Measurements from ENCODE around the gene LIMS2. TPM values are rescaled to one million over a fixed set of nuclear protein-coding genes. Genes with fewer than 3 reads are reported as not detected.

LIMS2 gene
- total and polyA plus RNA-seq, 2 of the 8 experiments (the other 6 are each of a cell fraction or from before 2014, with no cell fraction given): 3.3 to 4.8 TPM

DNA sequence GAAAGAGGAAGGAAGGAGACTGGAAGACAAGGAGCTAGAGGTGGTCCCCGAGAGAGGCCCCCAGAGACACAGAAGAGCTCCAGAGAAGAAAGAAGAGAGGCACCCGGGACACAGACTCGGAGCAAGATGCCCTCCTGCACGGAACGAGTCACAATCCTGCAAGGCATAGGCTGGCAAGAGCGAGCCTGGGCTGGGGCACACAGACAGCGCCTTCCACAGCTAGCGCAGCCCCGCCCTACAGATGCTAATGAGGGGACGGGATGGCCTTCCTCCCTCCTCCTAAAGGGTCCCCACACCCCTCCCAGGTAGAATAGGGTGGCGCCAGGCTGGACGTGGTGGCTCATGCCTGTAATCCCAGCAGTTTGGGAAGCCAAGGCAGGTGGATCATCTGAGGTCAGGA, 49.2 kb downstream of the LIMS2 start (continued):
- TF ChIP-seq, protein P1, sequence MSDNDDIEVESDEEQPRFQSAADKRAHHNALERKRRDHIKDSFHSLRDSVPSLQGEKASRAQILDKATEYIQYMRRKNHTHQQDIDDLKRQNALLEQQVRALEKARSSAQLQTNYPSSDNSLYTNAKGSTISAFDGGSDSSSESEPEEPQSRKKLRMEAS (IDR thresholded peaks at IDR 0.05): no peak
- TF ChIP-seq TAF1 (IDR thresholded peaks at IDR 0.05; ENCODE audit: low read depth, low read length) (no peak), POU5F1 (IDR thresholded peaks at IDR 0.05; ENCODE audit: low read depth, low read length) (no peak), SP1 (IDR thresholded peaks at IDR 0.05; ENCODE audit: low read depth, low read length) (no peak), SIX5 (IDR thresholded peaks at IDR 0.05; ENCODE audit: low read depth, low read length) (no peak), PHF8 (conservative IDR thresholded peaks at IDR 0.05; ENCODE audit: low read depth, low read length) (no peak), TBP (IDR thresholded peaks at IDR 0.05; ENCODE audit: low read depth, low read length) (no peak)
